OCI-M2 (cell line): ENCODE results near the gene CYP2W1.

Experiments
- DNase-seq: peaks from one replicate; lab custom pipeline; 2025; ENCODE audit not compliant: unreplicated experiment; lab: John Stamatoyannopoulos, UW

The CYP2W1 gene

DNA sequence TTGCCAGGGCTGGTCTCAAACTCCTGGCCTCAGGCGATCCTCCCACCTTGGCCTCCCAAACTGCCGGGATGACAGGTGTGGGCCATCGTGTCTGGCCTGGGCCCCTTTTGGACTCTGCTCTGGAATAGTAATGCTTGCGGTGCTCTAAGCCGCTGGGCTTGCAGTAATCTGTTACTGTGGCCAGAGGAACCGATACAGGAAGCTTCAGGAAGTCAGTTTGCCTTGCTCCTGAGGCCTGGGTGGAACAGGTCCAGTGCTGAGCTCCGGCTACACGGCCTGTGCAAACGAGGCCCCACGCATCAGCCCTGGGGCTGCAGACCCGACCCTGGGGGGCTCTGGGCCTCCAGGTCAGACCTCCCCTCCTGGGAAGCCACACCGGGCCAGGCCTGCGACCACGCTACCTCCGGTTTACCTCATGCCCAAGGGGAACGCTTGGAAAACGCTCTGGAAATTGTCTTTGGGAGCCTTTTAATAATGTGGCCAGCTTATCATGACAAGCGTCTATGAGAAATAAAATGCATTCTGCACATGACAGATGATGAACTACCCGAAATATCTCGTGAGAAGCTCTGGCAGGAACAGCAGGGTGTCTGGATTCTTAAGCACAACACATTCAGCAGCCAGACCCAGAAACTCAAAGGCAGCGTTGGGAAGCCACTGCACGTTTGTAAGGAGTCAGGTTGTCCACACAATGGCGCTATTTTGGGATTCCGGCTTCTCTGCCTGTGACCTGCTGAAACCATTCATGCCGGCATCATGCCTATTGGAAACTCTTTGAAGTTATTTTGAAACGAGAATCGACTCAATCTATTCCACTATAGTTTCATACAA is 18.4 kb upstream of the CYP2W1 start:
- DNase-seq: no peak

DNA sequence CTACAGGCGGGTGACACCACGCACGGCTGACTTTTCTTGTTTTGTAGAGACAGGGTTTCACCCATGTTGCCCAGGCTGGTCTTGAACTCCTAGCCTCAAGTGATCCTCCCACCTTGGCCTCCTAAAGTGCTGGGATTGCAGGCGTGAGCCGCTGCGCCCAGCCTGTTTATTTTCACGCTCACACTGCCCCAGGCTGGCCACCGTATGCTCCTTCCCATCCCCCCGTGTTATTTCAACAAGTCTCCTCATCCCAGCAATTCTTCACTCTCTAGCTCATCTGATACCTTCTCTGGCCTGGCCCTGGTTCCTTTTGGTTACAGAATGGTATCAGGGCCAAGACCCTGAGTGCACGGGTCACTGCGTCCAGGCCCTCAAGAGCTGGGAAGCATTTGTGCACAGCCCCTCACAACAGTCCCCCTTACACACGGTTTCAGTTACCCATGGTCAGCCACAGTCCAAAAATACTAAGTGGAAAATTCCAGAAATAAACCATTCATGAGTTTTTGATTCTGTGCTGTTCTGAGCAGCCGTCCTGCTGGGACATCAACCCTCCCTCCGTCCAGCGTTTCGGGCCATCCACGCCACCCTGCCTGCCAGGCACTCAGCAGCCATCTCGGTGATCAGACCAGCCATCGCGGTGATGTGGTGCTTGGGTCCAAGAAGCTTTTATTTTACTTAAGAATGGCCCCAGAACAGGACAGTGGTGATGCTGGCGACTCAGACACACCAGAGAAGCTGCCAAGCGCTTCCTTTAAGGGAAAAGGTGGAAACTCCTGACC is 16.5 kb upstream of the CYP2W1 start:
- no peak for DNase-seq

DNA sequence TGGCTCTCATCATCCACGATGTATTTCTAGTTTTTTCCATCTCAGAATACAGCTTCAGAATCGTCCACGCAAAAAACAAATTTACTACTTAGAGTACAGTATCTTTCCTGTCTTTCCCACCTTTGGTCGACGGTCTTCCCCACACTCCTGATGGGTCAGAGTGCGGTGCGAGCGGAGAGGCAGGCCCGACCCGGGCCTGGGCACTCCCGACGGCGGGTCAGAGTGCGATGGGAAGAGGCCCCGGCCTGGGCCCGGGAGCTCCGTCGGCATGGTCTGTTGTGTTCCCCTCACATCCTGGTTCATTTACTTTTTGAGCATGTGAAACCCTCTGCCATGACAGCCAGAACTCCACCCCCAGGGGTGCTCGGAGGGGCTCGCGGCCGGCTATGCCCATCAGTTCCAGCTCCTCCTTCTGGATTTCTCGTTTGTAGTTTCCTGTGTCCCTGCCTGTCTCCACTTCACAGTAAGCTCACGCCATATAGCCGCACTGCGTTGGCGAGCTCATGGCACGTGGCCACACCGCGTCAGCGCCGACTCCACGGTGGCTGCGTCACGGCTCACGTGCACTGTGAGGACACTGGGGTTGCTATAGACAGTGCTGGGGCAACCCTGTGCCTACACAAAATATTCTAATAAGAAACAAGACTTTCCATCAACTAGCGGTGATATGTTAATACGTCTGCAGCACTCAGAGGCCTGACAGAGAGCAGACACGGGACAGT is 15.5 kb upstream of the CYP2W1 start:
- DNase-seq: no peak

DNA sequence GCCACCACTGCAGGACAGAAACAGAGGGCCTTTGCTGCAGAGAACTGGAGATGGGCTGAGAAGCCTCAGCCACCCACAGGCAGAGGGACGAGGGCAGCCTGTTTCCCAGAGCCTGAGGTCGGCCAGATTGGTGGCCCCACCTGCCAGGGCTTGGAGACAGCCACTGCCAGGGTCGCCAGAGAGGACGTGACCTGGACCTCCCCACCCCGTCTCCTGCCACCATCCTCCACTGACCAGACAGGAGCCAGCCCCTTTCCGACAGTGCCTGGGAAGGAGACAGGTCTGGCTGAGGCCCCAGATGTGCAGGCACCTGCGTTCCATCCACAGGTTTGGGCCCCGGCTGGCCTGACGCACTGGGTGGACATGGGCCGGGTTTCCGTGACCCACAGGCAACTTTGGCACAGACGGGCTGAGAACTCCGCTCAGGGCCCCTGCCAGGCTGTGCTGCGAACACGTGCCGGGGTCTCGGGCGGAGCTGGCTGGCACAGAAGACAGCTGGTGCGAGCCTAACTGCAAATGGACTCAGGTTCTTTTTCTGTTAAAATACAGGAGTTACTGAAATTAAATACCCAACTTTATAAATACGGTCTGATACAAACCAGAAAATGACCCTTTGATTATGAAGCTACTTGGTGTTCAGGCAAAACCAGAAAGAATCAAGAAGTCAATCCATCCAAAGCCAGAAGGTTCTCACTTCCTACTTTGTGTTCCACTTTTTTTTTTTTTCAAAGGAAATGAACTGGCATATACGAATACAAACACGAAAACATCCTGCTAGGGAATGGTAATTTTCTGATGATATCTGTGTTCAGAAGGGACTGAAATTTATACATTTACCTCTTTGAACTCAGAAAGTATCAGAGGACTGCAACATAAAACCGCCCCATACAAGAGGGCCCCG is 14.5 kb upstream of the CYP2W1 start:
- DNase-seq: no peak

DNA sequence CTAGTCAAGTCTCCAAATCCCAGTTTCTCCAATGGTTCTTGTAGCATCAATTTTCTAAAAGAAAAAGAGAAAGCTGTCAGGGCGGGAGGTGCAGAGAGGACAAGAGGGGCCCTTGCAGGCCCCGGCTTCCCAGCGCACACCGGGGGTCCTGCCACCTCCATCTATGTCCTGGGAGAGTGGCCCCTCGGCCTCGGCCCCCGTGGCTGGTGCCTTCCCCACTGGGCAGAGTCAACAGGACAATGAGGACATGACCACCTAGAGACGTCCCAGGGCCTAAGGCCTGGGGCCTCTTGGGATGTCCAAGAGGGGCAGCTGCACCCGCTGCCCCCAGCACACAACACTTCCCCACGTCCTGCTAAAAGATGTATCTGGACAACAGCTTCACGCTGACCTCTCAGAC is 13.6 kb upstream of the CYP2W1 start:
- no peak for DNase-seq

DNA sequence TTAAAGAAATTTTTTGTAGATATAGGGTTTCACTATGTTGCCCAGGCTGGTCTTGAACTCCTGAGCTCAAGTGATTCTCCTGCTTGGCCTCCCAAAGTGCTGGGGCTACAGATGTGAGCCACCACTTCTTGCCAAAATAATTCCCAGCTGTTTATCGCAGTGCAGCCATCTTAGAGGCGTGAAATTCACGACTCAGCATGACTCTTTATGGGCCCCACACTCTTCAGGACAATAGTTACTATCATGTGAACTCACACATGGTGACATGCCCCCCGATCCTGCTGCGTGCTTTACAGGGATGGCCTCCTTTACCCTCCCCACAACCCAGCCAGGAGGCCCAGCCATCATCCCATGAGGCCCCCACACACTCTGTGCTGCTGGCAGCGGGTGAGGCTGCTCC is 12.2 kb upstream of the CYP2W1 start:
- DNase-seq: no peak

DNA sequence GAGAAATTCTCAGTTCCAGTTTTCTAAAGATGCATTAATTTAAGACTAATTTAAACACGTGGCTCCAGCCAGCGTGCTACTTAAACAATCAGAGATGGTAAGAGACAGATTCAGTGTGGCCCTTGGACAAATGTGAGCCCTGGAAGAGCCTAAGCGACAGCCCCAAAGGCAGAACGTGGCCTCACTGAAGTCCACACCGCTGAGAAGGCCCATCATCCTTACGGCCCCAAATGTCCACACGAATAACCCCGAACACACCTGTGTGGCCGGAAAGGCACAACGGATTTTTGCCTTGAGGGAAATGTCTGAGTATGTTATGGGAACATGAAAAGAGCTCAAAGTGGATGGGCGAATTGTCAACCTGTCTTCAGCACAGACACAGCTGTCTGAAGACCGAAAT is 10.9 kb upstream of the CYP2W1 start:
- DNase-seq: no peak

DNA sequence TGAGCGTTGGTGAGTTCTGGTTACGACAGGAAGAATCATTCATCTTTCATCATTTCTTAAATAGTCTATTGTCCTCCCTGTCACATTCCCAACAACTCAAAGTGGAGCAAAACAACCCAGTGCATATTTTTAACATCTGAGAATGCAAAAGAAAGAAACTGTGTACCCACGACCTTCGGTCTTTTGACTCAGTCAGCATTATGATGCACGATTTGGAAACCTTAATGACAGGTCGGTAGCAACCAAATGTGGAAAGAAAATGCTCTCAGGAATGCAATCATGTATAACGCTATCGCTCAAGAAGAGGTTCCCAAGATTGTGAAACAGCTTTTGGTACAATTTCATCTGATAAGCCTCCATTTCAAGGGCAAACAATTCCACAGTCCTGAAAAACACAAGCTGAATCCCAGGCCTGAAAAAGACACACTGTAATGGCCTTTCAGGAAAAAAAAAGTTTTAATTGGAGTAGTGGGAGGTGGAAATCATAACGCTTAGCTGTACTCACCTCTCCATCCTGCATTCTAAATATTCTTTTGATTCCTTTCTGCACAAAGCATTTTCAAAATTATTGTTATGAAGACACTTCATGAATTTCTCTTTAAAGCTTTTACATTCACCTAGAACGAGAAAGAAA is 10.2 kb upstream of the CYP2W1 start:
- no peak for DNase-seq

DNA sequence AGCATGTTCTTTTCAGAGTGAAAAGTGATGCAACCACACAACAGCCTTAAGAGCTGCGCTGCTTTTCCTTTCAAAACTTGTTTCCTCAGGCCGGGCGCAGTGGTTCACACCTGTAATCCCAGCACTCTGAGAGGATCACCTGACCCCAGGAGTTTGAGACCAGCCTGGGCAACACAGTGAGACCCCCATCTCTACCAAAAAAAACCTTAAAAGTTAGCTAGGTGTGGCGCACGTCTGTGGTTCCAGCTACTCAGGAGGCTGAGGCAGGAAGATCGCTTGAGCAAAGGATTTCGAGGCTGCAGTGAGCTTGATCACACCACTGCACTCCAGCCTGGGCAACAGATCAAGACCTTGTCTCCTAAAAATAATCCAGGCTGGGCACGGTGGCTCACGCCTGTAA is 9.7 kb upstream of the CYP2W1 start:
- no peak for DNase-seq

DNA sequence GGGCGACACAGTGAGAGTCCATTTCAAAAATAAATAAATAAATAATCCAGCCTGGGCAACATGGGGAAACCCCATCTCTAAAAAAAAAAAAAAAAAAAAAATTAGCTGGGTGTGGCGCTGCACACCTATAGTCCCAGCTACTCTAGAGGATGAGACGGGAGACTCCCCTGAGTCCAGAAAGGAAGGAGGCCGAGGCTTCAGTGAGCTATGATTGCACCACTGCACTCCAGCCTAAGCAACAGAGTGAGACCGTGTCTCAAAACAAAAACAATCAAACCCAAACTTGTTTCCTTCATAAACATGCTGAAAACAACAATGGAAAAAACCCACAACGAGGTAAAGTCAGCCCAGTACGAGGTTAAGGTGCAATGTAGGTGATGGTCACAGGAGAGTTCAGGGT is 8.8 kb upstream of the CYP2W1 start:
- no peak for DNase-seq

DNA sequence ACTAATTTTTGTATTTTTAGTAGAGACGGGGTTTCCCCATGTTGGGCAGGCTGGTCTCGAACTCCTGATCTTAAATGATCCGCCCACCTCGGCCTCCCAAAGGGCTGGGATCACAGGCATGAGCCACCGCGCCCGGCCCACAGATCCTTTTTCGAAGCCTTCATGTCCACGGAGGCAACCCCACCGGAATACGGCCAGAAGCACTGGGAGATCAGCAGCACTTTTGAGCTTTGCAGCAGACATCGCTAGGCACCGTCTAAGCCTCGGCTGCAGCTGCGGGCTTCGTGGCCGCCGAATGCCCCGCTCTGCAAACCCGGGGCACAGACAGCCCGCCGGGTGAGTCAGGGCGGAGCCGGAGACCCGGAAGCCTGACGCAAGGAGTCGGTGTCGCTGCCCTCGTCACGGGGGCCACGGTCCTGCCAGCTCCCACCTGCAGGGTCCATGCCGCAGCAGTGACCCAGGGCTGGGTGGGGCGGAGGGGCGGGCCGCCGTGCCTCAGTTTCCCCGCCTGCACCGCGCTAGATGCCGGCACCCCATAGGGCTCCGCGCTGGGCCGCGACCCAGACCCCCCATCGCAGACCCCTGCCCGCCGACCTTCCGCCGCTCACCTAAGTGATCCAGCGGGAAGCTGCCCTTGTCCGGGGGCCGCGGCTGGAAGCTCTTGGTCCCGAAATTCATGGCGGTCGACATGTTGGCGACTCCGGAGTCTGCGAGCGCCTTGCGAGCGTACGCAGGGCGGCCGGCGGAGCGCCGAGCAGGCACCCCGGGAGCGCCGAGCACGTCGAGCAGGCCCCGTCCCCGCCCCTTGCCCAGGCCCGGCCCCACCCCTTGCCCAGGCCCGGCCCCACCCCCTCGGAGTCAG is 7.9 kb upstream of the CYP2W1 start, which contains the start of gene COX19:
Gene COX19, minus strand, starts transcription at position 730 of the 862 bp plus-strand sequence. Its CDS starts 40 bp downstream, at position 690.
- DNase-seq: peak; percentile 39

DNA sequence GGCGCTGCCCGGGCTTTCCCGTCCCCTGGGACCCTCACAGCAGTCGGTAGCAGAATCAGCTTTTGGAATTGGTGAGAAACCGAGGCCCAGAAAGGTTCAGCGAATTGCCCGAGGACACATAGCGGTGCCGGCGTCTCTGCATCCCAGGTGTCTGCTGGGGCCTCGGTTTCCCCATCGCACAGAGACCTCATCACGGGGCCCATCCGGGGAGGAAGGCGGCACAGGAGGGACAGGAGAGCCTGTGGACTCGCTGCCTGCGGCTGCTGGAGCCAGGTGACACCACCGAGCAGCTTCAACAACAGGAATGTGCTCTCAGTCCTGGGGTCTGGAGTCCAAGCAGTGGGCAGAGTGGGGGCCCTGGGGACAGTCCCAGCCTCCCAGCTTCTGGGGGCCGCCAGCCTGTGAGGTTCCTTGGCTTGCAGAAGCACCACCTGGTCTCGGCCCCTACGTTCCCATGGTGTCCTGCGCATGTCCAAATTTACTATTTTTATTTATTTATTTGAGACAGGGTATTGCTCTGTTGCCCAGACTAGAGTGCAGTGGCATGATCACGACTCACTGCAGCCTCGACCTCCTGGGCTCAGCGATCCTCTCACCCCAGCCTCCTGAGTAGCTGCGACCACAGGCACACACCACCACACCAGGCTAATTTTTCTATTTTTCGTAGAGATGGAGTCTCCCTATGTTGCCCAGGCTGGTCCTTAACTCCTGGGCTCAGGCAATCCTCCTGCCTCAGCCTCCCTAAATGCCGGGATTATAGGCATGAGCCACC is 7.1 kb upstream of the CYP2W1 start:
- no peak for DNase-seq

DNA sequence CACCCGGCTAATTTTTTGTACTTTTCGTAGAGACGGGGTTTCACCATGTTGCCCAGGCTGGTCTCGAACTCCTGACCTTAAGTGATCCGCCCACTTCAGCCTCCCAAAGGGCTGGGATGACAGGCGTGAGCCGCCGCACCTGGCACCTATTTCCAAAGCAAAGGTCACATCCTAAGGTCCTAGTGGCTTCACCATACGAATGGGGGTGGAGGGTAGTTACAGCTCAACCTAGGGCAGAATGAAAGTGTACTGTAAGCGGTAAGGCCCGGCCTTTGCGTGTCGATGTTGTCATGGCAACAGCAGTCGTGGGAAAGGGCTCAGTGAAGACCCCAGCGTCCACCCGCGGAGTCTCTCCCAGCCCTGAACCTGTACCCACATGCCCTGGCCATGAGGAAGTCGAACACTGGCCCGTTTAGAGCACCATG is 6.1 kb upstream of the CYP2W1 start:
- DNase-seq: no peak

DNA sequence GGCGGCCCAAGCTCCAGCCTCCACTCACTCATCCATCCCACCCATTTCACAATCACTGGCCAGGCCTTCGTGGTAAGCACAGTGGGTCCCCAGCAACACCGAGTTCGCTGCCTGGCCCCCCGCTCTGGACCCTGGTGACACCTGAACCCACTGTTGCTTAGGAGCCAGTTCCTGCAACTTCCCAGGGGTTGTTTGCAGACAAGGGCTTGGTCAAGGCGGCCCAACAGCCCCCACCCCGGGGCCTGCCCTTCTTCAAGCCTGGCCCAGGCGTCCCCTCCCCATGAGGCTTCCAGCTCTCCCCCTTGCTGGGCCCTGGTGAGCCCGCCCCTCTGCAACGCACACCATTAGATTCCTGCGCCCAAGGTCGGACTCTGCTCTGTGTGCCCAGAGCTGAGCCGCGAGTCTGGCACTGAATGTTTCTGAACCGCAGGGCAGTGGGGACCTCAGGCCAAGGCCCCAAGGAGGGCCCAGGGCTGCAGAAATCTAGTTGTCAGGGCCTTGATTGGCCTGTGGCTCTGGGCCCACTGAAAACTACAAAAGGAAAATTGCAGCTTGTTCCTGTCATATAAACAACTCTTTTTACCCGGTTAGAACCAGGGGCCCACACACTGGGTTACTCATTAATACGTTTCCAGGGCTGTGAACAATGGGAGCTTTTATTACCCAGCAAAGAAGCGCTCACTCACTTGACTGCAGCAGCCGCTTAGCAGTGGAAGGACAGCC is 5.5 kb upstream of the CYP2W1 start:
- DNase-seq: no peak

DNA sequence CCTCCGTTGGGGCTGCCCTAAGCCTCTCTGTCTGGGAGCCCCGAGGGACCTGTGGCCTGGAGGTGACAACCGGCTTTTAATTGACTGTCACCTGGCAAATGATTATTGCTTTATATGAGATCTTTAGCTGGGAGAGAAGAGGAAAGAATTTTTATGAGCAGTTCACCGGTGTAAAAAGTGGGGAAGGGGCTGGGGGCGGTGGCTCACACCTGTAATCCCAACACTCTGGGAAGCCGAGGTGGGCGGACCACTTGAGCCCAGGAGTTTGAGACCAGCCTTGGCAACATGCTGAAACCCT is 5.0 kb upstream of the CYP2W1 start:
- no peak for DNase-seq

DNA sequence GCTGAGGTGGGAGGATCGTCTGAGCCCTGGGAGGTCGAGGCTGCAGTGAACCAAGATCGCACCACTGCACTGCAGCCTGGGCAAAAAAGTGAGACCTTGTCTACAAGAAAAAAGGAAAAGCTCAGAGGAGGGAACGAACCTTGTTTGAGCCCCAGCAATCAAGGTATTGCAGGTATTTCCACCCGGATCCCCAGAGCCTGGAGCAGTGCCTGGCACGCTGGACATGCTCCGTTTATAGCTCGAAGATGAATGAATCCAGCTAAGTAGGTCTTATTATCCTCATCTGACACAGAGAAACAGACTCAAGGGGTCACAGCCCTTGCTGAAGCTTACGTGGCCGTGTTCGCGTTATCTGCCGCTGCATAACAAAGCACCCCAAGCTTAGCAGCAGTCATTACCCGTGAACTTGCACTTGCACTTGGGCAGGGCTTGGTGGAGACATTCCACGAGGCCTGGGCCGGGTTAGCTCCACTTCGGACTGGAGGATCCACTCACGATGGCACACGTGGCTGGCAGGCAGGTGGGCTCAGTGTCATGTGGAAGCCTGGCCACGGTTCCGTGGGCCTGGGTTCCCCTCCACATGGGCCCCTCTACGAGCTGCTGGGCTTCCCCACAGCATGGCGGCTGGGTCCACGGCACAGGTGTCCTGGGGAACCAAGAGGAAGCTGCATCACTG is 4.4 kb upstream of the CYP2W1 start:
- no peak for DNase-seq

DNA sequence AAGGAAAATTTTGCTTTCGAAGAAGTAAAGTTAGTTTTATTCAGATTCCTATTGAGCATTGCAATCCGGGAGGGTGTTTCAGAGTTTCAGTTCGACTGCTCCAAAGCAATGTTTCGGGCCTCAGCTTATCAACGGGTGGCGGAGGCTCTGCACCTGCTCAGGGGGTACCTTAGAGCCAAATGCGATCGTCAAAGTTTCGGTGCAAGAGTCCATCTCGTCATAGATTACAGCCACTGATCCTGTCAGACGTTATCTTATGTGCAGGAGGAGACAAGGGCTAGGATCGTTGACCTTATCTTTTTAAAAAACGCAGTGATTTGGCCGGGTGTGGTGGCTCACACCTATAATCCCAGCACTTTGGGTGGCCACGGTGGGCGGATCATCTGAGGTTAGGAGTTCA is 3.8 kb upstream of the CYP2W1 start:
- no peak for DNase-seq
